NCI-H187 treated with DMSO at 0.1 percent for 48 hours (cell line): Measurements from ENCODE around the gene LMTK2.

Experiments used
- DNase-seq: peaks from one replicate; lab custom pipeline; 2025; lab: John Stamatoyannopoulos, UW

The LMTK2 gene

GRCh38 chr7:98175260-98175940 lies 68.7 kb downstream of the LMTK2 start:
- DNase-seq: no peak

- no peak for DNase-seq
These were observed 70.9 kb downstream of the LMTK2 start for GRCh38 chr7:98177553-98177952.

GRCh38 chr7:98178321-98178720 lies 71.7 kb downstream of the LMTK2 start:
- DNase-seq: no peak

GRCh38 chr7:98178762-98179490 lies 72.3 kb downstream of the LMTK2 start:
- no peak for DNase-seq

GRCh38 chr7:98180751-98181150 lies 74.1 kb downstream of the LMTK2 start:
- no peak for DNase-seq

- DNase-seq: no peak
These were observed 78.4 kb downstream of the LMTK2 start for GRCh38 chr7:98185101-98185500.

- DNase-seq: no peak
These were observed 79.9 kb downstream of the LMTK2 start for GRCh38 chr7:98186452-98187137.

- DNase-seq: no peak
These were observed 80.5 kb downstream of the LMTK2 start for GRCh38 chr7:98187138-98187502.

- no peak for DNase-seq
These were observed 82.9 kb downstream of the LMTK2 start for GRCh38 chr7:98189559-98189958.

- no peak for DNase-seq
These were observed 85.2 kb downstream of the LMTK2 start for GRCh38 chr7:98191668-98192431.

- no peak for DNase-seq
These were observed 86.3 kb downstream of the LMTK2 start for GRCh38 chr7:98192781-98193457.

GRCh38 chr7:98193474-98194180 lies 87.0 kb downstream of the LMTK2 start:
- no peak for DNase-seq

GRCh38 chr7:98194186-98194585 lies 87.5 kb downstream of the LMTK2 start:
- no peak for DNase-seq

GRCh38 chr7:98194672-98195457 lies 88.2 kb downstream of the LMTK2 start:
- no peak for DNase-seq

- DNase-seq: no peak
These were observed 90.3 kb downstream of the LMTK2 start for GRCh38 chr7:98196706-98197605.

- DNase-seq: no peak
These were observed 92.5 kb downstream of the LMTK2 start for GRCh38 chr7:98199131-98199530.

- no peak for DNase-seq
These were observed 93.7 kb downstream of the LMTK2 start for GRCh38 chr7:98200364-98200763.

- no peak for DNase-seq
These were observed 95.9 kb downstream of the LMTK2 start for GRCh38 chr7:98202367-98203195.
